HT1080 (cell line): ENCODE measurements around the gene PRDM16. TPM values are rescaled to one million over a fixed set of nuclear protein-coding genes. Genes with fewer than 3 reads are reported as not detected.

ENCODE experiments used
- DNase-seq: peaks from one replicate; pipeline ENCODE4 v3.0.0-alpha.2; 2015; ENCODE audit warnings: low read depth
- total RNA-seq: library from RNA; depleted of rRNA; stranded (reverse); fragments of >200 nt; shearing (Covaris generic); gene quantifications from 2 replicates; pipeline ENCODE4 v1.2.3, GENCODE V29; 2014

The PRDM16 gene
- total RNA-seq, 1 experiment from 2014 or later, result not detected

DNA sequence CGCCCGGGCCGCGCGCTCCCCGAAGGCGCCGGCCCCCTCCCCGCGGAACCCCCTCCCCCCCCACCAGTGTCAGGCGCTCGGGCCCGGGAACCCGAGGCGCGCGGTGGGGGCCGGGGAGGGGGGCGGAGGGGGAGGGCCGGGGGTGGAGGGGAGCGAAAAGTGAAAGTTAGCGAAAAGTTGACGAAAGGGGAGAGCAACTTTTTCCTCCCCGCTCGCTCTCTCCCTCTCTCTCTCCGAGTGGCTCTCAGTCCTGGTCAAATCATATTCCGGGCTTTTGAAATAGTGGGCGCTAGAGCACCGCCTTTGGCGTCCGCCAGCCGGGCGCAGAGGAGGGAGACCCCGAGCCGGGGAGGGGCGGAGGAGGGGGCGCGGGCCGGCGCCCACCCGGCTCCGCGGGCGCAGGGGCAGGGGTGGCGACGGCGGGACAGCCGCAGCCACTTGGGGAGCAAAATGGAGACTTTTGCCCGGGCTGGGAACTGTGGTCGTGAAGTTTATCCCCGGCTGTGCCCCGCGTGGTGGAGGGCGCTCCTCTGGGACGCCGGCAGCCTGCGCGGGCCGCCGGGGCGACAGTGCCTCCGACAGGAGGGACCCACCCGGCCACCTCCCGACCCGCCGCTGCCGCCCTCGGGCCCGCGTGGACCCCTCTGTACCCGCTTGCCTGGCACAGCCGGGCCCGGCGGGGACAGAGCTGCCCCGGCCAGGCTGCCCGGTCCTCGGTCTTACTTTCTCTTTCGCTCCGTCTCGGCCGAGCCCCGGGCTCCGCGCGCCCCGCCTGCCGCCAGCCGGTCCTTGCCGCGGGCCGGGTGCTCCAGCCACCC, 697 bp downstream of the PRDM16 start:
- DNase-seq, result no peak

DNA sequence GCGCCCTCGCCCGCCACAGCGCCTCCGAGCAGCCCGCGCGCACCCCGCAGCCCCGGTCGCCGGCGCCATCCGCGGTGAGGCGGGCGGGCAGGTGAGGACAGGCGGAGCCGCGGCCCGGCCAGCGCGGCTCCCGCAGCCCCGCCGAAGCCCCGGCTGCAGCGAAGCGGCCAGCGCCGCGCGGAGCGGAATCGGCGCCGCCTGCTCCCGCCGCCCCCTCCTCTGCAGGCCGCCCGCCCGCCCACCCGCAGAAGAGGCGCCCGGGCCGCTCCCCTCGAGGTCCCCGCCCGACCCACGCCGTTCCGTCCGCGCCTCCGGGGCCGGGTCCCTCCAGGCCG, 1.3 kb downstream of the PRDM16 start:
- DNase-seq, result no peak

DNA sequence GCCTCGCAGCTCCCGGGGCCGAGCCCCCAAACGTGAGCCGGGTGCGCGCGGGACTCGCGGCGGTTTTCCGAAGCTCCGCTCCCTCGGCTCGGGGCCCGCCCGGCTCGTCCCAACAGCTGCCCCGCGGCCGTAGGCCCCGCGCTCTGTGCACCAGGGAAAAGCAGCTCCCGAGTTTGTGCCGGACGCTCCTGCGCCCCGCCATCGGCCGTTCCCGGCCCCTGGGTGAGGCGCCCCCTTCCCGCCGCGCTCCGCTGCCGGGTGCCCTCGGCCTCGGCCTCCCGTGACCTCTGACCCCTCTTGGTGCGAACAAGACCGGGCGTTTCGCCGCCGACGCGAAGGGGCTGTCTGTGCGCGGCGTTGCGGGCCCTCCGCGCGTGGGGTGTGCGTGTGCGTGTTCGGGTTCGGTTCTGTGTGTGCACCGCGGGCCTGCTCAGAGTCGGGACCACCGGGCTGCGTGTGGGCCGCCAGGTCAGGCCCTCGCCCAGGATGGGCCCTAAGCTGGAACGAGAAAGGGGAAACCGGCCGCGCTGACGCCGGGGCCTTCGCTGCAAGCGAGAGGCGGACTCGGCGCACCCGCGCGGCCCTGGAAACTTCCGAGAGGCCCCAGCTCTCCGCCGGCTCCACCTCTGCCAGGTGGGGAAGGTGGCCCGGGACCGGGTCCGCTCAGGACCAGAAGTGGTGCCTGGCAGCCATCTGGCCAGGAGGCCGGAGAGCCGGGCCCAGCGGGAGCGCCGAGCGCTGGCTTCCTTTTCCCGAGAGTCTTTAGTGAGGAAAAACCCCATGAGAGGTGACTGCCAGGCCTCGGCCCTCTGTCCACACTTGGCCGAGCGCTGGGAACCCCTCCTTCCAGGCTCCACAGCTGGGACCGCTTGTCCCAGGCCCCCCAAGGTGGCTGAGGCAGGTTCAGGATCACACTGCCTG, 1.9 kb downstream of the PRDM16 start:
- DNase-seq, result no peak

DNA sequence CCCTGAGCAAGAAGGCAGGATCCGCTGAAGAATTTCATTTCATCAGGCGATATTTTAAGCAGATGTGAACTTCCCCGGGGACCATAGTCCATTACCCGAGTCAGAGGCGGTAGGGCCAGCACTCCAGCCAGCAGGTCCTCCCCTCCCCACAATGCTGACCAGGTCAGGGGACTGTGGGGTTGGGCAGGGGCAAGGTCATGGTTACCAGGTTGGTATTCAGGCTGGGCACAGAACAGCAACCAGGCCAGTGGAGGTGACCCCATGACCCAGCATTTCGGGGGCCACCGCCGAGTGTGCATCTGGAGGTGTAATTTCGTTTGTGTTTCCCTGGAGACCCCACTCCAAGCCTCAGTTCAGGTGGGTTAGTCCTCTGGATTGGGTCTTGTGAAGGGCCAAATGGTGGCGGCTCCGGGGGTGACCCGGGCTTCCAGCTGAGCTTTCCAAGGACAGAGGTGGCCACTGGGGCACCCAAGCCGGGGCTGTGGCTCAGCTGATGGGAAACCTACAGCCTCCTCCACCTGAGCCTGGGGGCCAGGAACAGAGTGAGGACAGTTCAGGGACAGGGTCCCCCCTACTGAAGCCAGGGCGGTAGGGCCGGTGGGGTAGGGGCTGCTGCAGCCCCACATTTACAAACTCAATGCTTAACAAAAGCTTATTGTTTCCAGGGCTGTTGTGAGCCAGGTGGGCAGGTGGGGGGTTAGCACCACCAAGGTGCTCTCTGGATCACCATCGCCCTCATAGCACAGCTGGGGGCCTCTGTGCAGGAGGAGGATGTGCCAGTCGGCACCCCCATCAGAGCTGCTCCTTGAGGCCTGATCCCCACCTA, 2.8 kb downstream of the PRDM16 start:
- no peak for DNase-seq

DNA sequence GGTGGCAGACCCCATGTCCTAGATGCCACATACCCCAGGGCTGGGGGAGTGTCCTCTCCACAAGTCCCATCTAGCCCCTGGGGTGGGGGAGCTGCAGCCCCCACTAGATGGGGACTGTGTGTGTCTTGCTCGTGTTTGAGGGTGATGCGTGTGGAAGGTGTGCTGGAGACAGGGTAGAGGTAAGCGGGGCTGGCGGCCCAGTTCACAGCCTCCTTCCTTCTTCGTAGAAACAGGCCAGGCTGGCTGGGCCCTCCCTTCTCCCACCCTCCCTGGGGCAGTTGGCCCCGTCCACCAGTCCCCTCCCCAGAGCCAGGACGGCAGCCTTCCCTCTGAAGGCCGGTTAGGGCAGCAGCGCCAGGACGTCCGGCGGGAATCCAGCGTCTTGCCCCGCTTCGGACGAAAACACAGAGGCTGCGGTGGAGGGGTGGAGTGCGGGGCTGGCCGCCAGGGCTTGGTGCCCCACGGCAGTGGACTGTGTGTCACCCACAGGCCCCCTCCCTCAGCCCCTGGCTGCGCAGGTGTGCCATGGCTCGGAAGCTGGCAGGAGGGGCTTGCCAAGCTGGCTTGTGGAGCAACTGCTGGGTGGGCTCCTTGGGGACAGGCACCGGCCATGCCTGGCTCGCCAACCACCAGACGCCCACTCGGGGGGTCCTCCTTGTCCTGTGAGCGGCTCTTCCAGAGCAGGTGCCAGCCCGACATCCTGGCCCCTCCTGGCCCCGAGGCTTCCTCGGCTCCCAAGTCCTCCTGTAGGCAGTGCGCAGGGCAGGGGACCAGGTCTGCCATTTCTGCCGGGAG, 3.6 kb downstream of the PRDM16 start:
- DNase-seq, result no peak

DNA sequence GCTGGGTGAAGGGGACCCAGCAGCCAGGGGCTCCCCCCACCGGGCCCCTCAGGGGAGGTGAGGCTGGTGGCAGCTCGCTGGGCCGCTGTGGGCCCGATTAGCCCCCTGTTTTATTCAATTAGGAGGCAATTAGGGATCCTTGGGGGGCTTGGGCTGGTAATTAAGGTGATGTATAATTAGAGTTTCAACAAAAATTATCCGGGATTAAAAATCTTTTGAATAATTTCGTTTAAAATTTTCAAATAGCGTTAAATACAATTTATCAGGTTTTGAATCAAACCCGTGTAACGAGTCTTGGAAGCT, 4.1 kb downstream of the PRDM16 start:
- DNase-seq, result no peak

DNA sequence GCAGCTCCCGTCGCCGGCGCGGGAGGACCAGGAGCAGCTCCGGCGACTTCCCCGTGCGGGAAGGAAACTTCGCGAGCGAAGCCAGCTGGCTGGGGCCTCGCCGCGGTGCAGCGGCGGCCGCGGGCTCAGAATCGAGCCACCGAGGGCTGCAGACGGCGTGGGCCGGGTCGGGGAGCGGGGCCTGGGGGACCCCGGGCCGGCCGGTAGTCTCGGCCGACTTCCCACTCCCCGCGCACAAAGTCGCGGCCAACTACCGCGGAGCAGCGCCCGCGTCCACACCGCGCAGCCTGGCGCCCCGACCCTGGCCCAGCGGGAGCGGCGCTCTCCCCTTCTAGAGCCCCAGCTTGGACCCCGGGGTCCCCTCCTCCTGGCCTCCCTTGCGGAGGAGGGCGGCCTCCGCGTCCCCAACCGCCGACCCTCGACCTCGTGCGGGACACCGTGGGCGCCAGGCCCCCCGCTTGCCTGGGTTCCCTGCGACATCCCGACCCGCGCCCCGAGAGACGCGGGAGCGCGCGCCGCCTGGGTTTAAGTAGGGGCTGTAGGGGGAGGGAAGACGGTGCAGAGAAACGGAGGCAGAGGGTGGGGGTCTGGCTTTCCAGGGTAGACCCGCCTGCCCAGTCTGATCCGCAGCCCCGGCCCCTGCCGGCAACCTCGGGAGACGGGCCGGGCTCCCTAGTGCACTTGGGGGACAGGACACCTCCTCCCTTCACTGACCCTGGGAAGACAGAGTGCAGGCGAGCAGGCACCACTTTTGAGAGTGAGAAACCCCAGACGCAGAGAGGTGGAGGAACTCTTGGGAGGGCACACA, 4.7 kb downstream of the PRDM16 start:
- no peak for DNase-seq

DNA sequence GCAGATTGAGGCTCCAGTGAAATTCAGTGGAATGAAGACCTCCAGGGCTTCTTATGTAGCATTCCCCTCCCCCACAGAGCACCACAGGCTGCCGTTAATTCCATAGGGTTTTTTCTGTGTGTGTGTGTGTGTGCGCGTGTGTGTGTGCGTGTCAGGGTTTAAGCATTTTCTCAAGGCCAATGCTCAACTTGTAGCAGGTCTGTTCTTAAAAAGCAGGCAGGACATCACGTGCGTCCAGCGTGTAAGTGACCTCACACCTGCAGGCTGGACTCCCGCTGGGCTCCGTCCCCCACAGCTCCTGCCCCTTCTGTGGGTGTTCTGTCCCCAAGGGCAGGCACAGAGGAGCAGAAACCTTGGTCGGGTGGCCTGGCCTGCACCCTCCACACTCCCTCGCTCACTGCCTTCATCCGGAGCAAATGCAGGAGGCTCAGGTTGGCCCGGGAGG, 5.3 kb downstream of the PRDM16 start:
- no peak for DNase-seq

DNA sequence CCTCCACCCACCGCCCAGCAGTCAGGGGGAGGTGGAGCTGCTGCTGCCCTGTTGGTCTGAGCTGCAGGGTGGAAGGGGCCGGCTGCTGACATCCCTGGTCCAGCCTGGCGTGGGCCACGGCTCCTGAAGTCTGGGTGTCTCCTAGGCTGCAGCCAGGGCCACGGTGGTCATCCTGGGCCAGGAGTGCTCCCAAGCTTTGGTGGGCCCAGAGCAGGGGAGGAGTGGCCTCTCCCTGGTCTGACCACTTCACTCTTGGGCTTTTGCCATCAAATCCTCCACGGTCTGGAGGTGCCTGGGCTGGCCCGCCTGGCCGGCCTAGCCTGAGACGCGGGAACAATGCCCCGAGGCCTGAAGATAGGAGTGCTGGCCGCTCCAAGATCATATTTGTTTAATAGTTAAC, 5.8 kb downstream of the PRDM16 start:
- no peak for DNase-seq

DNA sequence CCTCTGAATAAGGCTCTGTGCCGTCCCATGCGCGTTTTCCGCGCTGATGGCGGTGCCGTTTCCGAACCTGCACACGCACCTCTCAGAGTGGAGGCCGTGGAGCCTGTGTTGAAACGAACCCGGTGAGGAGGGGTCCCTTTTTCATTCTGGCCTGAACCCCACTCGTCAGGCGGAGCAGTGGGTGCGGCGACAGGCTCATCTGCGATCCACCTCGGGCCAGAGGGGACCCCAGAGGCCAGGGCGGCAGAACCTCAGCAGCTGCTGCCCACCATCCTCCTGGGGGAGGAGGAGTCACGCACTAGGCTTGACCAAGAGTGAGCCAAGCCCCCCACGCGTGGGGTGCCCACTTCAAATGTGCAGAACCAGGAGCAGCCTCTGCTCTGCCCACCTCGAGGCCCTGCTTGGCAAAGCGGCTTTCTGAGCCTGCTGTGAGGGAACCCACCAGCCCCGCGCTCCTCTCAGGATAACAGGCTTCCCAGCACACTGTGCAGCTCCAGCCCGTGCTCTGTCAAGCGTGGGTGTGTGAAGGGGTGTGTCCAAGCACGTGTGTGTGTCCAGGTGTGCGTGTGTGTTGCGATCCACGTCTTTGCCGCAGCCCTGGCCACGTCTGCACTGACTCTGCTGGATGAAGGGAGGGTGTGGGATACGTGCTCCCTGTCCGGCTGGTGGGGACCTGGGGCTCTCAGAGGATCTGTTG, 6.8 kb downstream of the PRDM16 start:
- no peak for DNase-seq

DNA sequence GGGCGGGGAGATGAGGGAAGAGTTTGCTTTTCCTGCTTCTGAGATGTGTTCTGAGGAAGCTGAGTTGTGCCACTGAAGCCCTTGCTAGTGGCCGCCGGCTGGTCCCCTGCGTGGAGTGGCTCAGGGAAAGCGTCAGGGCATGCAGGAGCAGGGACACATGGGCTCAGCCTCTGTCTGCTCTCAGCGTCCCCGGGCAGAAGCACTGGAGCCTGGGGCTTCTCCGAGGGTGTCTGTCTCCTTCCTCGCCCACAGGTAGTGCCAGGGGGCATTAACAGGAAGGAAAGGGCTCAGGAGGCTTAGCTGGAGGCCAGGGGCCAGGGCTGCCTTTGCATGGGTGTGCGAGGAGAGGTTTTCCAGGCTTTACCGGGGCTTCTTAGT, 7.3 kb downstream of the PRDM16 start:
- no peak for DNase-seq

DNA sequence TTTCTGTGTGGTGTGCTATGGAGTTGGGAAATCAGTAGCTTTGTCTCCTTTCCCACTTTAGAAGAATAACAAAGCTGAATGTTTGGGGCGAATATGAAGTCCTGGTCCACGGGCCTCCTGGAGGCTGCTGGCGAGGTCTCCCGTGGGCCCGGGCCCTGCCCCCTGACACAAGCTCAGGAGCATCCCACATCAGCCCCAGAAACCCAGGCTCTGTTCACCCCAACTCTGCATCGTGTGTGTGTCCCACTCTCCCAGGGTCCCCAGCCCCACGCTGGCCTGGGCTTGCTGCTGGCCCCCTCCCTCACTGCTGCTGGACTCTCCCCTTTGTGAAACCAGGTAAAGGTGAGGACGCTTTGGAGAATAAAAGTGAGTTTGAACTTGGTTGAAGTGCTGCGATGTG, 8.1 kb downstream of the PRDM16 start:
- no peak for DNase-seq

DNA sequence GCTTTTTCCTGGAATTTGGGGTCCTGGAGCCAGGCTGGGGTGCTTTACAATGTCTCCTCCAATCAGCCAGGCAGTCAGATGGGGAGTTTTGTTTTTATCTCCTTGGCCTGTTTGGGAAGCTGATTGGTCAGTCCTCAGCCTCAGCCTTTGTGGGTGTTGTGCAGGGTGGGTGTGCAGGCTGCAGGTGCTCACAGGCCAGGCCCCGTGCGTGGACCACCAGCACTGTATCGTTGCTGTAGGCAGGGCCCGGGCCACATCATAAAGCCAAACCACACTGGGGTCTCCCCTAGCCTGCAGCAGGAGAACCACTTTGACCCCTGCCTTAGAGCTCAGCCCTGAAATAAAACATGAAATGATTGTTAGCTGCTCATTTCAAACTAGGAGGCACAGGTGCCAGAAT, 8.6 kb downstream of the PRDM16 start:
- DNase-seq, result no peak

DNA sequence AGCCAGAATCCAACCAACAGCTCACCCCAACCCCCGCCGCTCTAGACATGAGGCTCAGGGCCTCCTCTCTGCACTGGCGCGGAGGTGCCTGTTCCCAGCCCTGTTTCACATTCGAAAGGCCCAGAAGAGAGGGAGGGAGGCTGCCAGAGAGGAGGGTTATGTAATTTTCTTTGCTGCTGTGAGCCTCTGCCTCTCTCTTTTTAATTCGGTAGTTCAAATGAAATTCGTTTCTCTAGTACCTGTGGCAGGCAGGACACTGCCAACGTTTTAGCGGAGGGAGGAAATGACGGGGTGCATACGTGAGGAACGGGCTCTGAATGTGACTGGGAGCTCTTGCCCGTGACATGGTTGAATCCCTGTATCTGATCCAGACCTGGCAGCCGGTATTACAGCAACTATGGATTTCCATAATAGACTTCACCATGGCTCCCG, 9.4 kb downstream of the PRDM16 start:
- DNase-seq, result no peak

DNA sequence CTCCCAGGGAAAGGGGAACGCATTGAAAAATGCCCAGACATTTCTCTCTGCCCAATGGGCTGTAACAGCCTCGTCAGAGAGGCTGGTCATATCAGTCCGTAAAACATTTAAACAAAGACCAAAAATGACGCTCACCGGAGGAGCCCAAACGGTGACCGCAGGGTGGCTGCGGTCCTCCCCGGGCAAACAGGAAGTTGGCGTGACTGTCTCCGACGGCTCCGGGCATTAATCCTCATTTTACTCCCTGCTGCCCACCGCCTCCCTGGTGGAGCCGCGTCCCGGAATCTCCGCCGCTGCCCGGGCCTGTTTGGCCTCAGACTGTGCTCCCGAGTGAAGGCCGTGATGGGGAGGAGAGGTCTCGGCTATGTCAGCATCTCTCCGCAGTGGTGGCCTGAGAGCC, 9.9 kb downstream of the PRDM16 start:
- no peak for DNase-seq

DNA sequence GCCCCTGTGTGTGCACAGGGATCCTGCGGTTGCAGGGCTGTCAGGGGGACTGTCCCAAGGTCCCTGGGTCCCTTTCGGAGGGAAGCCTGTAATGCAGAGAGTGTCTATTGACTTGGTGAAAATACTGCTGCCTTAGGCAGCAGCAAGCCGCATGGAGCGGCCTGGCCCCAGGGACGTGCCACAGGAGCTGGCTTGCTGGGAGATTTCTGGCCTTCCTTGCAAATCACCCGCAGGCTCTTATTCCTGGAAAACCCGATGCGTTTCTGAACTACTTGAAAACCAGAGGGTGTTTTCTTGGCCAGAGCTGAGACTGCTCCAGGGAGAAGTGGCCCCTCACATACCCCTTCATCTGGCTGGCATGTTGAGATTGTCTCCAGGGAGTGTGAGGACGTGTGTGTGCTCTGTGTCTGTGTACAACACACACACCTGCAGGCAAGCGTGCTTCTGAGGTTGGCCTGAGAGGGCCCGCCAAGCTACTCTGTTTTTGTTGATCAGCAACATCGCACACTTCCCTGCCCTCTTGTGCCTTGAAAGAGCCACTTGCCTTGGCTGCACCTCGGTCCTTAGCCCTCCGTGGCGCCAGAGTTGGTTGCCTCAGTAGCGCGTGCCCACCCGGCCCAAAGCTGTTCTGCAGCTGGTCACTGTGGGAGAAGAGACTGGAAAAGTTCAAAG, 10.5 kb downstream of the PRDM16 start:
- no peak for DNase-seq

DNA sequence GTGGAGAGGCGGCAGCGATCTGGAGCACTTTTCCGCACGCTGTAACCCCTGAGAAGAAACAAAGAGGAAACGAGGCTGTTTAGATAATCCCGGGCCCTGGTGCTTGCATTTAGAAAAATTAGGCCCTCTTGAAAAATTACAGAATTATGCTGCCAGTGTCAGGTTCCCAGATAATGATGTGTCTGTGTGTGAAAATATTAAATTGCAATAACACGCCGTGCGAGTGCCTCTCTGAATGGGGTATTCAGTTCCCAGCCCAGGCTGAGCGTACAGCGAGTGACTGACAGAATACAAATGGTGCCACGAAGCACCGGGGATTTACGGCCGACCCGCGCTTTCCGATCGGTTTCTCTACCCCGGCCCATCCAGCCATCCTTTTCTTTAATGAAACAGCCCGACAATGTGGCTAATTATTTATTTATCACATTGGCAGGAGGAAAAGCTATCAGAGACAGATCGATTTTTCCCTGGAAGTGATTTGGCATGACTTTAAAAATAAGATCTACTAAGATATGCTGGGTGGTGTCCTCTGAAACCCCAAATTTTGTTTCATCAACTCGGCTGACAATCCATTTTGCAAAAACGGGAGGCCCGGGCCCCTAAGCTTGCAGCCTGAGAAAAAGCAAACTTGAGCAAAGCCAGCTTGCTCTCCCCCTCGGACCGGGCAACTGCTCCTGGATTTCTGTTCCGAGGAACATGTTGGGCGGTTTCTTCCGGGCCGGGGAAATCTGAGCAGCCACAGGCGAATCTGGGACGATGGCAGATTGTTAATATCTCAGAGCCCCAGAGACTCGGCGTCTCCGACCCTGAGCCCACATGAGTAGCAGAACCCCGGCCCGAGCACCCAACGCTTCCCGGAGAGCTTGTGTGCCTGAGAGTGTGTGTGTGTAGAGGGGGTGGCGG, 11.3 kb downstream of the PRDM16 start:
- DNase-seq, result no peak

DNA sequence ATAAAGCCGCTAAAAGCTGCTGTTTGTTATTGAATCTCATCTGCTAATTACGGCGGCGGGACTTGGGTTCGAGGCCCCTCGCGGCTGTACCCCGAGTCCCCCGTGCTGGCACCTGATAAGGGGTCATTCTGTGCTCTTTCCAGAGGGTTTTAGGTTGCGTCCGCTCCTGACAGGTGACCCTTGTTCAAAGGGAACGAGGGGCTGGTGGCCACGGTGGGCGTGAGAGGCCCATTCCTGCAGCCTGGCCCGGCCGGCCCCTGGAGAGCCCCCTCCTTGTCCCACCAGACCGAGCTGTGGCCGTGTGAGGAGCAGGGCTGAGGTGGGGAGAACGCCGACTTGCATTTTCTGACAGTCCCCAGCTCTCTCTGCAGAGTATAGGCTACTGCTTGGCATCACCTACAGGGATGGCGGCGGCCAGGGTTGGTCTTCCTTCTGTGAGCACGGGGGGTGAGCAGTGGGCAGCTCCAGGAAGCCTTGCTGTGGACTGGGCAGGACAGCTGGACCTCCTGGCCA, 12.2 kb downstream of the PRDM16 start:
- no peak for DNase-seq
